Activated CD4-positive, alpha-beta T cell treated with anti-CD3 and anti-CD28 coated beads for 4 hours (primary cell): ENCODE data around the gene ZNF462.

Experiments used
- DNase-seq, 2 donors: peaks; one replicate each; pipeline ENCODE4 v3.0.0-alpha.2; 2020

ZNF462 gene

DNA sequence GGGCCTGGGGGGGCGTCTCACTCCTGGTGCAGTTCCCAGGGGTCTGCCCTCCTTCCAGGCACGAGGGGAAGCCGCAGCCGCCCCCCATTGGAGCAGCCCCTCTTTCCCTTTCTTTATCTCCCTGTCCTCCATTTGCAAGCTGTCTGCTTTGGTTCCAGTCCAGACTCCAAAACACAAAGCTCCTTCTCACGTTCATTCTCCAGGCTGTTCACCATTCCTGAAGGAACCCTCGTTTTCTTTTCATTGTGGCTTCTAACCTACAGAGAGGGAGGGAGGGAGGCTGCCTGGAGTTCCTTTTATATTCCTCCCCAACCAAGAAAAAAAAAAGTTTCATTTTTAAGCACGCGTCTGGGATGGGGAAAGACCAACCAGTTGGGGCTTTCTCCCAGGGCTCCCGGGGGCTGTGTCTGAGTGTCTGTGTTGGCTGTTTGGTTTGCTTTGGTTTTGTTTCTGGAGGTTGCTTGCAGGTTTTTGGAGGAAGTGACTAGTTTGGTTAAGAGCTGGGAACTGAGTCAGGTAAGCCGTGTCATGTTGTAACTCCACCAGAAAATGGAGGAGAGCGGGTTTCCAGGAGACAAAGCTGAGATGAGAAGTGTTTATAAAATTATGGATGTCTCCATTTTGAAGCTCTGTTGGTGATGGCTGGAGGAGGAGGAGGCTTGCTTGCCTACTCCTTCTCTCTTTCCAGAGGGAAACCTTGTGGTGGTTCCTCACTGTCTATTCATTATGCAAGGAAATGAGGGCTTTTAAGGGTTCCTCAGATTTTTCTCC lies 1.6 kb downstream of the ZNF462 start:
- DNase-seq: no peak

DNA sequence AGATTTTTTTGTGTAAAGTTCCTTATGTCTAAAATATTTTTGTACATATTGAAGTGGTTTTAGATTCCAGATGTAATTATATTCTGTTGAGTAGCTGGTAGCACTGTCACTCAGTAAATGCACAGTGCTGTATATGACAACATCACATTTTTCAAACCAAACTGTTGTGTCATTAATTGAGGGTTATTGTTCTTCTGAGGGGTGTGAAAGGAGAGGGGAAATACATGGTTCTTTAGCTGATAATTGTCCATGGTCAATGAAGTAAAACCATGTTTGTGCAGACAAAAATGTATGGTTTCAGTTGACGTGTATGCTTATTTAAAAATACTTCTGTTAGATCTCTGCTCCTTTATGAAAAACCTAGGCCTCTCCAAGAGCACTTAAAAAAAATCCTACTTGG lies 3.3 kb downstream of the ZNF462 start:
- no peak for DNase-seq

DNA sequence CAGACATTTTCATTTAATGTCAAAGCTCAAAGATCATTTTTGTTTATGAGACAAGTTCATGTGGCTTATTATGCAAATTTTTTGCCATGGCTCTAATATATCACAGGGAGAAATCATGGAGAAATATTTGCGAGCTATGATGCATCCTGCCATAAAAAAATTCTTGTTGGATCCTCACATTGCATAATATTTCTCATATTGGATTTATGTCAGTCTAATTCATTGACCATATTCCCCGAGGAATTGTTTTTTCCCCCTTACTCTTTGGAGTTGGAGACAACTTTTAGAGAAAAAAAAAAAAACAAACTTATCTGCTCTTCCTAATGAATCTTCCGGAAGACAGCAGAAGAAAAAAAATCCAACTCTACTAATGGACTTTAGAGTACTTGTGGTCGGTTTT lies 4.3 kb downstream of the ZNF462 start:
- no peak for DNase-seq

DNA sequence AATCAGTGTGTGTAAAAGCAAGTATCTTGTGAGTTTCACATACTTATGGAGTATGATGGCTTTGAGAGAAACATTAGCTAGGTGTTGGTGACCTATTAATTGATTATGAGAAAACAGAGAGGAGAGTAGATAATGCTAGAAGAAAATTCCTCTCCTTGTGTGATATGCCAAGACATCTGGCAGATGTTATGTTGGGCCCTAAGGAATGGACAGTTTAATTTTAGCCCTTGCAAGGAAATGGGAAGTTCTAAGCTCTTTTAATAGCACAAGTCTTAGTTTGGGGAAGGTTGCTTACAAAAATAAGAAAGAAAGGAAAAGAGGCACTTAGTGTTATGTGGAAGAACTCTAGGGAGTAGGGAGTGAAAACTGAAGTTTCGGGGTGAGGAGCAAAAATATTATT lies 5.1 kb downstream of the ZNF462 start:
- DNase-seq: no peak

DNA sequence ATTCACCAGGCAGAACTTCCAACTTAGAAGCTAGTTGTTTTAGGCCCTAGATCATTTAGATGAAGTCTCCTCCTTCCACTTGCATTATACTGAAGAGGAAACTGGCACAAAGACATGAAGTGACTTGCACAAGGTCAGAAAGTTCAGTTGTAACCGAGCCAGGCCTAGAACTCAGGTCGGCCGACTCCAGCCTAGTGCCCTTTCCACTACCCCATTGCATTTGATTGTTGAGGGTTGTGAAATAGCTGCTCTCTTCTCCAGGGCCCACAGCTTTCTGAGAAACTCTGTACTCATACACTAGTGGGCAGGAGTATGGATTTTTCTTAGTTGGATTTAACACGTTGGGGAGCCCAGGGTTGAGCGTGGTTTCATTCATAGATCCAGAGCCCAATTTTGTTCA lies 5.6 kb downstream of the ZNF462 start:
- DNase-seq: no peak

DNA sequence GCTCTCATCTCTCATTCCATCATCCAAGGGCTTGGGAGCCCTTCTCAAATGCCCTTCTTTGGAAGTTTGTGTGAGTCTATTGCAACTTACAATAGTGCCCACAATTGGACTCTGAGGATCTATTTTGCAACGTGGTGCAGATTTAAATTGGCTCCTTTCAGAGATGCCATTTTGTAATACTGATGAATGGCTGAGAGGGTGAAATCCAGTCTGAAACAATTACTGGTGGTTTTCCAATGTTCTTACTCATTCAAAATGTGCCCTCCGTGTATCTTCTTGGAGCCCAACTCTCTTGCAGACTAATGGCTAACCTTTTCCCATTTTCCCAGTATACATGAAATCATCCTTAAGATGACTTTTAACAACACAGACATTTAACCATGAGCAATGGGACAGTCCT lies 6.1 kb downstream of the ZNF462 start:
- DNase-seq: no peak

DNA sequence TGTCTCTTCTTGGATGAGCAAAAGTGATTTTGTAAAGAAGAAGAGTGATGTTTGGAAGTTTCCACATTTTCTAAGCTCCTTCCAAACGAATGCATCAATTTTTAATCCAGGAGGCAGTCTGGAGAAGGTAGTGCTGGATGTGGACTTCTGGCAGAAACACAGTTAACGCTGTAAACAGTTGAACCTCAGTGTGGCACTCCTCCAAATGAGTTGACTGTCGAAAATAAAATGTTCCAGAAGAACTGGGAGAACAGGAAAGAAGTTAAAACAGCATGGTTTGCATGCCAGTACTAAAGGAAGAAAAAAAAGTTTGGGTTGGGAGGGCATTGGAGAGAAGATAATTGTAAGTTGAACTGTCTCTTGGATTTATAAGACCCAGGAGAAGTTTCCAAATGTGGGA lies 6.5 kb downstream of the ZNF462 start:
- DNase-seq: no peak

DNA sequence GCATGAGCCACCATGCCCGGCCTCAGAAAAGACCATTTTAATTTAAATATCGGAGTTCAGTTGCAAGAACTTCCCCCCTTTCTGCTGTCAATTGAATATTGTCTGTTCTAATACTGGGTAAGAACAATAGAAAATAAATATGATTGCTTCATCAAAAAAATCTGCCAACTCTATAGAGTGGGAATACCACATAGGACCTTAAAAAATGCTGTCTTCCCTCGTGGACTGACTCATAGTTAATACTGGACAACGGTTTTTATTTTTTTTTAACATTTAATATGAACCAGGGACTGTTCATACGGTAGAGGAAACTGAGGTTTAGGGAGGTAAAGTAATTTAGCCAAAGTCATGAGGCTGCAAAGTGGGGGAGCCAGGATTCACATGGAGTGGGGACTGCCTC lies 9.7 kb downstream of the ZNF462 start:
- DNase-seq: no peak

DNA sequence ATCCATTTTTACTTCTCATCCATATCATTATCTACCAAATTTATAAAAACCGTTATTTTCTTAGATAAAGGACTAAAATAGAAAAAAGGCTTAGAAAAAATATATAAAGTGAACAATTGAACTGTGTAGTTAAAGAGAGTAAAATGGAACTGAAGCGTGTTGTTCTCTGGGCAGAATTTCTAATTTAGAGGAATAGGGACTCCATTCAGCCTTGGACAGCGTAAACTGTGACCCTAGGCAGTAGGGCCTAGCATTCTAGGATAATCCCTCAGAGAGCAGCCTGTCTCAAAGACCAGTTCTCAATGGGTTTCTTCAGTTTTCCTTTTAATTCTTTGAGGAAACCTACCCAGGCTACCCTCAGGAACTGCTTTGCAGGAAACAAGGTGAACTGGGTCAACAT lies 11.1 kb downstream of the ZNF462 start:
- no peak for DNase-seq

DNA sequence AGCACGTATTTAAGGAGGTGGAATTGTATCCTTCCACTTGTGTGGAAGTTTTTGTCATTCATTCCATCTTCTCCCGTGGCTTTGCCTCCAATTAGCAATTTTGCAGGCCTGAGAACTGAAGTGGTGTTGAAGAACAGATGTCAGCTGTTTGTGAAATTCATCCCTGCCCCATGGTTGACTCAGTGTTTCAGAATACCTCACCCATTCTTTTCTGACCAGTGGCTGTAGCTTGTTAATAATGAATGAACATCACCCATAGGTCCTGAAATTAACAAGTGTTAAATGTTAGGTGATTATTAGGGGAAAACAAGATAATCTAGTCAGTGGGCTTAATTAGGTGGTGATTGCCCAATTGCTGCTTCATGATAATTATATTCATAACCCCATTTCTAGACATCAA lies 11.7 kb downstream of the ZNF462 start:
- DNase-seq: no peak

DNA sequence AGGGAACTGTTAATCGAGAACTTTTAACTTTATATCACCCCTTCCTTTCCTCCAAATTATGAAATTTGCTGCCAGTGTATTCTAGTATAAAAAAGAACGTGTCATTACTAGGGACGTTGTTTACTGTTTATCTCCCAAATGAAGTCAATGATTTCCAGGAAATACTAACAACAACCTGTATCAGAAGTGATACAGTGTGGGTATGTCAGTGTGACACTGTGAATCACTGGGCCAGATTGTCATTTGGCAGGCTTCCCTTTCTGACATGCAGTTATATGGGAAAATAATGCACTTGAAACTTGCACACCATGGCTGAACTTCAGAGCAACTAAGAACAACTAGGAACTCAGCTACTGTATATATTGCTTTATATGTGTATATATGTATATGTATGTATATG lies 12.6 kb downstream of the ZNF462 start:
- DNase-seq: no peak

DNA sequence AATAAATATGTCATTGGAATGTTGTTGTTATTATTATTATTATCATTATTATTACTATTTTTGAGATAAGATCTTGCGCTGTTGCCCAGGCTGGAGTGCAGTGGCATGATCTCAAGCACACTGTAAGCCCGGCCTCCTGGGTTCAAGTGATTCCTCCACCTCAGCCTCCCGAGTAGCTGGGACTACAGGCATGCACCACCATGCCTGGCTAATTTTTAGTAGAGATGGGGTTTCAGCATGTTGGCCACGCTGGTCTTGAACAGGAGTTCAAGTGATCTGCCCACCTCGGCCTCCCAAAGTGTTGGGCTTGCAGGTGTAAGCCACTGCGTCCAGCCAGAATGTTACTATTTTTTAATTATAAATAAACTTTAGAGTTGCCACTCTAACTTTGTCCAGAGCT lies 14.4 kb downstream of the ZNF462 start:
- no peak for DNase-seq

DNA sequence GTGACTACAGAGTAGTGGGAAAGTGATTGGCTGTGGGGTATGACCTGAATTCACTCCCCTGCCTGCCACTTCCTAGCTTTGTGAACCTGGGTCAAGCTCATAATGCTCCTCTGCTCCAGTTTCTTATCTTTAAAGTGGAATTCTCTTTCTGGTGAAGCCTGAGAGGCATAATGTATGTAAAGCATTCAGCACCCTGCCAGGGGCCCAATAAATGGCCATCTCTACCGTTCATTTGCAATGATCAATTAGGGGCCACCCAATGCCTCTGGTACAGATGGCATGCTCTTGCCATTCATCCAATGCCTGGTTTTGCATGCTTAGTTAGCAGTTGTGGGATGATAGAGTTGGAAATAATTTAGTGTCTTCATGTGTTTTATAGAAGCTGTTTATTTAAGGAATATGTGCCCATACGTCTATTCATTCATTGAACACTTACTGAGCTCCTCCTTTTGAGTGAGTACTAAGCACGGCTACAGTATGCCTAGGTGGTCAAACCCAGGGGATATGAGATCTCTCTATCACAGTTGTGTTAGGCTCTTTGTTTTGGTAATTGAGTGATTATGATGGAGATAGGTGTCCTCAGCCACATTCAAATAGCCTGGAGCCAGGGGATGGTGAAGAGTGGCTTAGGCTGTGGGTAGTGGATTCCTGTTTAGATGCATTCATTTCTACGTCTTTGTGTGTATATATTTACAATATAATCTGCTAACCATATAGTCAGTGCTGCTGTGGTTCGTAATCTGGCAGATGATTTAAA lies 15.3 kb downstream of the ZNF462 start:
- no peak for DNase-seq

DNA sequence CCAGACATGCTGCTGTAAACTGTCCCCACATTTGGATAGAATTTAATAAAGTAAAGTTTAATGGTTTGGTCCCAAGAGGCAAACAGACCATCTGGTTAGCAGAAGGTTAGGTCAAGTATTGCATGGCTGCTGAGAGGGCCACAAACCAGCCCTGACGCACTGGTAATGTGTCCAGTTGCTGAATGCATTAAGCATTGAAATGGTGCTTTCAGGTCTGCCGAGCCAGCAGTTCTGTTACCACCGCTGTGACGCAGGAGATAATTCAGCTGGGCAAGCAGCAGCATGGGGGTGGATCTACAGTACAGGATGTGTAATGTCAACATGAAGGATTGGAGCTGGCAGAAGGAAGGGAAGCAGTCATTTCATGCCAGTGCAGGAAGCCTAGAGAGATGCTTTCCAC lies 16.0 kb downstream of the ZNF462 start:
- no peak for DNase-seq

DNA sequence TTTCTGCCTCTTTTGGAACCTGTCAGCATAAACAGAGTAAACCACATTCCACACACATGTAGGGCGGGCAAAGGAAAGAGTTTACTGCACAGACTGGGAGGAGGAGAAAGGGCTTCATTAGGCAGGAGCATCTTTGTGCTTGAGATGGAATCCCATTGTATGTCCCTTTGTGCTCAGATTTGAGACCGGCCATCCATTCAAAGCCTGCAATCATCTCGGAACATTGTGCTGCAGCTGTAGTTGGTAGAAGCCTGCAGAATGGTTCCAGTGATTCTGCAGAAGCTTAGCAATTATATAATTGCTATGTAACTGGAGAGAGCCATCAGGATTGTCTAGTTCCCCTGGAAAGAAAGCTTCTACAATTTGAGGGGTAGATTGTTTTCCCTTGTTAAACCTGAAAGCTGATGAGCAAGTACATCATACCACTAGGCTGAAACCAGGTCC lies 16.5 kb downstream of the ZNF462 start:
- no peak for DNase-seq

DNA sequence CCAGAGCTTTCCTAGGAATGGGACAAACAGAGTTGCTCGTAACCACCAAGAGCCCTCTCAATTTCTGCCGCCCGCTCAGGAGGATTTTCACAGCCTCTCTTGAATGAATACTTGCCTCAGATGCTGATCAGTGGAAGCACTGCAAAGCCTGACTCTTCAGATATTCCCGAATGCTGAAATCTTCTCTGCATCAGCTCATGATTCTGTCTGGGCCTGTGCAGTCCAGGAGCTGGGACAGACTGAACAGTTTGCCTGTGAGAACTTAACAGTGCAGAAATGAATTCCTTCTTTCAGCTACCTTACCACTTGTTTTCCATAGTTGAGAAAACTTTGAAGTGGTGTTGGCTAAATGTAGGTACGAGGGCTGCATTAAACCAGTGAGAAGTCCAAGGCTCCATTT lies 17.1 kb downstream of the ZNF462 start:
- no peak for DNase-seq

DNA sequence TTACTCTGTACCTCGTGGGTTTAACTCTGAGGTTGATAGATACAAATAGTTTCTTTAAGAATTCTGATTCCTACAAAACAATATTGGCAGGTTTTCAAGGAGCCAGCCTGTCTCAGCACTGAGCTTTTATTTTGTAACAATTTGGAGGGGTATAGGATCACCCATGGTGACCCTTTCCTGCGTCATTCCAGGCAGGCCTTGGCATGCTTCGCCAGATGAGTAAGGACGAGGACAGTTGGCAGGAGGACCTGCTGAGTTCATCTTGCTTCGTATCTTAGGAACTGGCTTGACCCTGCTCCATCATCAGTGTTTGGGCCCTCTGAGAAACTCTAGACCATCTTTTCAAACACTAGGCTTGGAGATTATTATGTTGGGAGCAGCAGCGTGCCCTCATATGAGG lies 17.9 kb downstream of the ZNF462 start:
- DNase-seq: no peak

DNA sequence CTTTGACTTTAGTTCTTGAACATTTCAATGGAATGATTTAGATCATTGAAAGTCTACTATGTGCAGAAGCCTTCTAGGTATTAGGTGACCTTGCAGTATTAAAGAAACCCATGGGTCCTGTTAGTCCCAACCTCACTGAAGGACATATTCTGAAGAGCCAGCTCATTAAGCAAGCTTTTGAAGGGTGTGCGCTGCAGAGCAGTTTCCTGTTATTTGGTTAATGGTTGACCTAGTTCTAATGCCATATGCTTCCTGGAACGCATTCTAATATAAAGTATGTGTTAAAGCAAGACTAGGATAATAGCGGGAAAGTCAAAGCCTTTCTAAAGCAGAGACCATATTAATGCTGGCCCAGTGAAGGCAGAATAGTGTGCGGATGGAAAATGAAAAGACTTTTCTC lies 20.1 kb downstream of the ZNF462 start:
- no peak for DNase-seq

DNA sequence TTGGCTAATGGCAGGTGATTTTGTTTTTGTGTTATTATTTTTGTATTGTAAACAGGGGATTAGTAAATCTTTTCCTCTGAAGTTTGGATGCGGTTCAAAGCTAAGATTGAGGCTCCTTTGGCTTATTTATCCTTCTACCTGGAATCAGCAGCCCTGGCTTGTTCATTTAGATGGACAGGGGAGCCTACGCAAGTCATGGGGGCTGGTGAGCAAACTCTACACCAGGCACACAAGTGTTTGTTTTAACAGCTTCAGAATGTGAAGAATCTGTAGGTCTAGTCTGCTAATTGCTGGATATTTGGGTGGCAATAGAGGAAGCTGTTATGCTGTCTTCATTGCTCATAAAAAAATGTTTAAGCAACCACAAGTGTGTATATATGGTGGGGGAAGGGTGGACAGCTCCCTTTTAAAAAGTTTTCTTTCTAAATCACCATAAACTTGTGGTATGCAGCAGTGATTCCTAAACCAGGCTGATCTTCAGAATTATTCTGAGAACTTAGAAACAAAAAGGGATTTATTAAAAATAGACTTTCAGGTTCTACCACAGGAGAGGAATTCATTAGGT lies 20.7 kb downstream of the ZNF462 start:
- DNase-seq: no peak

DNA sequence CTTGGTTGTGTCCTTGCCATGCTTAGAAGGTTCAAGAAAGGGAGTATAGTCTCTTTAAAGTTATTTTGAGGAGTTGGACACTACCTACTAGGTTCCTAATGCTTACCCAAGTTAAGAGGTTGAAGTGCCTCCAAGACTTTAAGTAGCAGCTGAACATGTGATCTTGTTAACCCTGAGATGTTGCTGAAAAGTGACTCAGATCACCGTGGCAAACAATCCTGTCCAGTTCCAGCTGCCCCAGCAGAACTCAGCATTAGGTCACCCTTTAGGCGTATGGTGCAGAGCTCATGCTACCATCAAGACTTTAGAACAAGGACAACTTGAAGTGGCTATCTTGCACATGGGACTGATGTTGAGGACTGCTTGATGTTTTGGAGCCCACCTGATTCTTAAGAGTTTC lies 22.5 kb downstream of the ZNF462 start:
- no peak for DNase-seq

DNA sequence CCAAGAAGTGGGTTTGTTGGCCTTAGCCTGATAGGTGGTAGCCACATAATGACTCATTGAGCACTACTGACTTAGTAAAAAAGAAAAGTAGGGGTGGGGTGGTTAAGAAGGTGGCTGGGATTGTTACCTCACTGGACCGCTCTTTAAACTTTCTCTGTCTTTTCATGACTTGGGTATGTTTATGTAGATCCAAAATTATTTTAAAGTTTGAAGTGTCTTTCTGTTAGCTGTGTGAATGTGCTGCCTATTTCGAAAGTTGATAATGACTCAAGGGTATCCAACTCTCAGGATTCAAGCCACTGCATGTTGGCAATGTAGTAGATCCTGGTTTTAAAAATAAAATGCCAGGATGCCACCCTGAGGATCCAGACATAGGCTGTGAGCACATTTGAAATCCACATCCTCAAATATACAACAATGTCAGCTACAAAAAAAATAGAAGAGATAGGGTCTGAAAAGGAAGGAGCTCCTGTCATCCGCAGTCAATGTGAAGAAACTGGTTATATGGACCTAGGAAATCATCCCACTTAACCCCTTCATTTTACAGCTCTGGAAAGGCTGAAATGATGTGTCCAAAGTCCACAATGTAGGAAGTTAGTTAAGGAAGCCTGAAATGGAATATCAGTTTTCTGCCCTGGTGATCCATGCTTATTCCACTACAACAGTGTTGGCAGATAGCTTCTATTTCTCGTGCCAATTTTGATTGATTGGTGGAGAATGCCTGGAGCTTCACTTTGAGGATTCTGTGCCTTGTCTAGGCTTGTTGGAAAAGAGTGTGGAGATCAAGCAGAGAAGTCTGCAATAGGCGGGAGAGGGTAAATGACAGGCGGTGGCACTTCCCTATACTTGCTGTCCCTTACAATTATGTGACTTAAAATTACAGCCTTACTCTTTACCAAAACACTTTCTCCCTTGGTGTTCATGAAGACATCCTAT lies 23.4 kb downstream of the ZNF462 start:
- DNase-seq: no peak

DNA sequence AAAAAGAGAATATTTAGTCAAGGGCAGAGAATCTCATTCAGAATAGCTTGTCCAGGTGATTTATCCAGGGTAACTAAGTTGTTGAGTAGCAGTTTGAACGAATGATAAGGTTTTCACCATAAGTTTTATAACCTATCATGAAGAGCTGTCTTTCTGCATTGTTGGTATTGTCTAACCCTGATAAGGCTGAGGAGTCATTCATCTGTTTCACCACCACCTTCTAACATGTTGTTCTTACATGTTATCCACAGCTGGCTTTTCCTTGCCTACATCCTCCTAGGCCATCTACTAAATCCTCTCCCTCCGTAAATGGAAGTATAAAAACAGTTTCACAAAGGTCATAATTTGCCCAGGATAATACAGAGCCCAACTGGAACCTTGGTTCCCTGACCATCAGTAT lies 24.1 kb downstream of the ZNF462 start:
- no peak for DNase-seq

DNA sequence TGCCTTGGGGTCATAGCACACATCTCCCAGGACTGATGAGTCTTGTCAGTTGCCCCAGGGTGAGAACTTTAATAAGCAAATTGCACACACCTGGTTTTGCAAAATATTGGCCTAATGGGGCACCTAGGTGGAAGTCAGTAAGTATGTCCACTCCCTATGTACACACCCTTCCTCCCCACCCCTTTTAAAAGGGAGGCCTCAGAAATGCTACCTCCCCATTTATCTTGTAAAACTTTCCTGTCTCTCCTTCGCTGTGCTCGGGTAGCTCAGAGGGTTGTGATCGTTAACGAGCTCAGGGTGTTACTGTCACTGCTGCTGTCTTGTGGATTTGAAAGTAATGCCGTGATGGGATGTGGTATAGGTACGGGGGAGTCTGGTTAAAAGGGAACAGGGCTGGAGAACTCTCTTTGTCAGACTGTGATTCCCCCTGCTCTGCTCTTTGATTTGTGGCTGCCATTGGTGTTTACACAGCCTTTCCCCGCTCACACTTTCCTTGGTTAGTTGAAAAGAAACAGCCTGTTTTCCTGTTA lies 26.2 kb downstream of the ZNF462 start:
- no peak for DNase-seq
